ENCODE data around the gene UNC5C.

DNA sequence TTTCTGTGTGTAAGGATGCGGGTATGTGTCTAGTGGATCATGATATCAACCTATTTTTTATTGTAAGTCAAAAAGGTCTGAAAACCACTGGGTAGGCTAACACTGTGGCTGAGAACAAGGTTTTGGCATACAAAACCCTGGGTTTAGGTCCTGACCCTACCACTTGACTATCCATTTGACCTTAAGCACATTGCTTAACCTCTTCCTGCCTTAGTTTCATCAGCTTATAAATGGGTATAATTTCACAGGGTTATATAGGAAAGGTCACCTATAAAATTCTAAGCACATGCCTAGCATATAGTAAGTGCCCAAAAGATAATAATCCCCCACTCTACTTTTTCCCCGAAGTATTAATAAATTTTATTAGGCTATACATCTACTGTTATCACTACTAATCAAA, 263.0 kb downstream of the UNC5C start:
- TF ChIP-seq, protein P1, sequence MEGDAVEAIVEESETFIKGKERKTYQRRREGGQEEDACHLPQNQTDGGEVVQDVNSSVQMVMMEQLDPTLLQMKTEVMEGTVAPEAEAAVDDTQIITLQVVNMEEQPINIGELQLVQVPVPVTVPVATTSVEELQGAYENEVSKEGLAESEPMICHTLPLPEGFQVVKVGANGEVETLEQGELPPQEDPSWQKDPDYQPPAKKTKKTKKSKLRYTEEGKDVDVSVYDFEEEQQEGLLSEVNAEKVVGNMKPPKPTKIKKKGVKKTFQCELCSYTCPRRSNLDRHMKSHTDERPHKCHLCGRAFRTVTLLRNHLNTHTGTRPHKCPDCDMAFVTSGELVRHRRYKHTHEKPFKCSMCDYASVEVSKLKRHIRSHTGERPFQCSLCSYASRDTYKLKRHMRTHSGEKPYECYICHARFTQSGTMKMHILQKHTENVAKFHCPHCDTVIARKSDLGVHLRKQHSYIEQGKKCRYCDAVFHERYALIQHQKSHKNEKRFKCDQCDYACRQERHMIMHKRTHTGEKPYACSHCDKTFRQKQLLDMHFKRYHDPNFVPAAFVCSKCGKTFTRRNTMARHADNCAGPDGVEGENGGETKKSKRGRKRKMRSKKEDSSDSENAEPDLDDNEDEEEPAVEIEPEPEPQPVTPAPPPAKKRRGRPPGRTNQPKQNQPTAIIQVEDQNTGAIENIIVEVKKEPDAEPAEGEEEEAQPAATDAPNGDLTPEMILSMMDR (IDR thresholded peaks at IDR 0.05): no peak
- TF ChIP-seq POLR2A (IDR thresholded peaks at IDR 0.05): no peak
- no peak for TF ChIP-seq POLR2AphosphoS5 (IDR thresholded peaks at IDR 0.05)
